Liver (tissue), 9 donors: Measurements from ENCODE around the gene THSD4. TPM values are rescaled to one million over a fixed set of nuclear protein-coding genes. Genes with fewer than 3 reads are reported as not detected.

Experiments used
- DNase-seq: peaks from one replicate; pipeline ENCODE4 v3.0.0-alpha.2; 2017; ENCODE audit warnings: low spot score
- H3K27ac ChIP-seq, 2 donors: one replicate each; pipeline ENCODE4 v1.7.0; 2013; ENCODE audit warnings: inconsistent platforms in 2 of 2, low read length in 2 of 2, control low read depth in 1 of 2, low read depth in 1 of 2, mild to moderate bottlenecking in 1 of 2
- H3K27me3 ChIP-seq, 4 donors: one replicate each; pipeline versions ENCODE4 v1.6.1 to v1.7.0; 2013; ENCODE audit warnings: low read length in 3 of 4, inconsistent platforms in 1 of 4, mild to moderate bottlenecking in 1 of 4, moderate library complexity in 1 of 4; ENCODE audit not compliant: control insufficient read depth in 4 of 4, insufficient read depth in 4 of 4
- H3K36me3 ChIP-seq, 4 donors: one replicate each; pipeline versions ENCODE4 v1.6.1 to v1.7.0; 2013; ENCODE audit warnings: low read length in 3 of 4, mild to moderate bottlenecking in 3 of 4, low read depth in 1 of 4, moderate library complexity in 1 of 4; ENCODE audit not compliant: control insufficient read depth in 4 of 4, insufficient read depth in 3 of 4
- H3K4me1 ChIP-seq, 4 donors: one replicate each; pipeline versions ENCODE4 v1.6.1 to v1.7.0; 2013; ENCODE audit warnings: low read length in 3 of 4, mild to moderate bottlenecking in 3 of 4, moderate library complexity in 1 of 4; ENCODE audit not compliant: control insufficient read depth in 4 of 4, insufficient read depth in 4 of 4
- H3K4me3 ChIP-seq, 3 donors: one replicate each; pipeline versions ENCODE4 v1.6.1 to v1.7.0; 2013; ENCODE audit warnings: low read length in 3 of 3, control low read depth in 1 of 3, low read depth in 1 of 3, mild to moderate bottlenecking in 1 of 3
- H3K9ac ChIP-seq, 2 donors: one replicate each; pipeline ENCODE4 v1.7.0; 2013; ENCODE audit warnings: low read length in 2 of 2, mild to moderate bottlenecking in 2 of 2, moderate library complexity in 2 of 2, control low read depth in 1 of 2, low read depth in 1 of 2
- H3K9me3 ChIP-seq, 4 donors: one replicate each; pipeline versions ENCODE4 v1.6.1 to v1.7.0; 2013; ENCODE audit warnings: low read length in 3 of 4; ENCODE audit not compliant: control insufficient read depth in 4 of 4
- EGR1 ChIP-seq, 2 donors: IDR thresholded peaks; 2 replicates each; pipeline ENCODE4 v1.6.1; 2016 to 2018; ENCODE audit warnings: antibody characterized with exemption in 2 of 2, low read depth in 2 of 2
- FOXA1 ChIP-seq: IDR thresholded peaks from 2 replicates; pipeline ENCODE4 v1.6.1; 2016; ENCODE audit warnings: antibody characterized with exemption
- FOXA2 ChIP-seq: IDR thresholded peaks from 2 replicates; pipeline ENCODE4 v1.6.1; 2016; ENCODE audit warnings: antibody characterized with exemption
- HNF4A ChIP-seq, 2 donors: conservative IDR thresholded peaks; 2 replicates each; pipeline ENCODE4 v1.6.1; 2016; ENCODE audit warnings: antibody characterized with exemption in 2 of 2, mild to moderate bottlenecking in 2 of 2
- HNF4G ChIP-seq: IDR thresholded peaks from 2 replicates; pipeline ENCODE4 v1.6.1; 2016; ENCODE audit warnings: antibody characterized with exemption
- JUND ChIP-seq, 2 donors: IDR thresholded peaks; 2 replicates each; pipeline ENCODE4 v1.6.1; 2016; ENCODE audit warnings: antibody characterized with exemption in 2 of 2
- NR2F2 ChIP-seq: IDR thresholded peaks from 2 replicates; pipeline ENCODE4 v1.6.1; 2016; ENCODE audit warnings: antibody characterized with exemption
- RAD21 ChIP-seq, 2 donors: IDR thresholded peaks; 2 replicates each; pipeline ENCODE4 v1.6.1; 2016; ENCODE audit warnings: antibody characterized with exemption in 2 of 2, mild to moderate bottlenecking in 2 of 2
- REST ChIP-seq: IDR thresholded peaks from 2 replicates; pipeline ENCODE4 v1.6.1; 2016; ENCODE audit warnings: antibody characterized with exemption, mild to moderate bottlenecking
- RXRA ChIP-seq, 2 donors: IDR thresholded peaks; 2 replicates each; pipeline ENCODE4 v1.6.1; 2017 to 2018; ENCODE audit warnings: antibody characterized with exemption in 2 of 2, mild to moderate bottlenecking in 1 of 2
- SP1 ChIP-seq: IDR thresholded peaks from 2 replicates; pipeline ENCODE4 v1.6.1; 2018; ENCODE audit warnings: antibody characterized with exemption, mild to moderate bottlenecking
- TAF1 ChIP-seq: conservative IDR thresholded peaks from 2 replicates; pipeline ENCODE4 v1.6.1; 2016; ENCODE audit warnings: antibody characterized with exemption, mild to moderate bottlenecking
- YY1 ChIP-seq: IDR thresholded peaks from 2 replicates; pipeline ENCODE4 v1.6.1; 2016; ENCODE audit warnings: antibody characterized with exemption, mild to moderate bottlenecking
- WGBS: extraction: QIAGEN DNeasy Blood & Tissue Kit; methylation state at CpG from one replicate; pipeline ENCODE4 v1.1.7; 2013; 5-methylcytosine and 5-hydroxymethylcytosine counted together
- polyA plus RNA-seq, 2 donors: library from polyadenylated mRNA; stranded (reverse) in 1 of 2; unstranded in 1 of 2; fragments of 200-250 nt in 1 of 2; fragments of >200 nt in 1 of 2; fragmentation: Nextera tagmentation in 1 of 2; extraction: Ambion mirVana in 1 of 2; gene quantifications; one replicate each; pipeline versions ENCODE4 v1.2.1 to v1.2.3, GENCODE V29; 2013 to 2015
- total RNA-seq, 2 donors: library from RNA; depleted of rRNA; stranded (reverse); fragments of >200 nt; gene quantifications; one replicate each; pipeline ENCODE4 v1.2.3, GENCODE V29; 2014
- TF ChIP-seq, protein P1 (sequence below): IDR thresholded peaks from 2 replicates; pipeline ENCODE4 v1.6.1; 2016; ENCODE audit warnings: antibody characterized with exemption
- TF ChIP-seq, protein P2 (sequence below): IDR thresholded peaks from 2 replicates; pipeline ENCODE4 v1.6.1; 2016; ENCODE audit warnings: antibody characterized with exemption
- donor health status: healthy.
- donor health status: healthy.
- donor health status: healthy.
- donor health status: healthy.
- donor health status: healthy.

Gene THSD4
- total and polyA plus RNA-seq, 4 donors: 0.23 to 11.5 (median 1.9) TPM

DNA sequence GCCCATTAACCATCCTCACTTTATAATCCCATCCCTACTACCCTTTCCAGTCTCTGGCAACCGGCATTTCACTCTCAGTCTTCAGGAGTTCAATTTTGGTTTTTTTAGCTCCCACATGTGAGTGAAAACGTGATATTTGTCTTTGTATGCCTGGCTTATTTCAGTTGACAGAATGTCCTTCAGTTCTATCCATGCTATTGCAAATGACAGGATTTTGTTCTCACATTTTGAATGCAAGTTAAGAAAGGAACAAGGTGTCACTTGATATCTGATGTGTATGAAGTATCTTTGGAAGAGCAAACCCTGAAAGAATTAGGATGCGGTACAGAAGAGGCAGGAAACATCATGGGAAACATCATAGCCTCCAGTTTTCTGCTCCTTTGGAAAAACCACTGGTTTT is 298.1 kb downstream of the THSD4 start (continued):
- TF ChIP-seq NR2F2: no peak

GRCh38 chr15:71414853-71415252 is 299.6 kb downstream of the THSD4 start:
- Histone ChIP-seq H3K4me3 (no peak overlapping the region), H3K27me3 (no peaks in the 10 kb centered on the region), H3K4me1 (peaks cover 0 to 30% (median 25%) of the 10 kb centered on the region in 4 donors), H3K9ac (no peak overlapping the region), H3K36me3 (no peaks in the 10 kb centered on the region), H3K9me3 (no peaks in the 10 kb centered on the region), H3K27ac (no peak overlapping the region)
- 33% methylated on average over 2 of the region's 2 CpGs for WGBS
- no peak for TF ChIP-seq REST
- TF ChIP-seq, protein P1, sequence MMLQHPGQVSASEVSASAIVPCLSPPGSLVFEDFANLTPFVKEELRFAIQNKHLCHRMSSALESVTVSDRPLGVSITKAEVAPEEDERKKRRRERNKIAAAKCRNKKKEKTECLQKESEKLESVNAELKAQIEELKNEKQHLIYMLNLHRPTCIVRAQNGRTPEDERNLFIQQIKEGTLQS: no peak
- TF ChIP-seq RAD21 (IDR thresholded peaks at IDR 0.05): peak in 1 of 2 donors; percentile 39
- peak; percentile 64 for TF ChIP-seq FOXA1
- TF ChIP-seq EGR1 (IDR thresholded peaks at IDR 0.05; ENCODE audit: low read depth in 2 of 2): no peak
- TF ChIP-seq, protein P2, sequence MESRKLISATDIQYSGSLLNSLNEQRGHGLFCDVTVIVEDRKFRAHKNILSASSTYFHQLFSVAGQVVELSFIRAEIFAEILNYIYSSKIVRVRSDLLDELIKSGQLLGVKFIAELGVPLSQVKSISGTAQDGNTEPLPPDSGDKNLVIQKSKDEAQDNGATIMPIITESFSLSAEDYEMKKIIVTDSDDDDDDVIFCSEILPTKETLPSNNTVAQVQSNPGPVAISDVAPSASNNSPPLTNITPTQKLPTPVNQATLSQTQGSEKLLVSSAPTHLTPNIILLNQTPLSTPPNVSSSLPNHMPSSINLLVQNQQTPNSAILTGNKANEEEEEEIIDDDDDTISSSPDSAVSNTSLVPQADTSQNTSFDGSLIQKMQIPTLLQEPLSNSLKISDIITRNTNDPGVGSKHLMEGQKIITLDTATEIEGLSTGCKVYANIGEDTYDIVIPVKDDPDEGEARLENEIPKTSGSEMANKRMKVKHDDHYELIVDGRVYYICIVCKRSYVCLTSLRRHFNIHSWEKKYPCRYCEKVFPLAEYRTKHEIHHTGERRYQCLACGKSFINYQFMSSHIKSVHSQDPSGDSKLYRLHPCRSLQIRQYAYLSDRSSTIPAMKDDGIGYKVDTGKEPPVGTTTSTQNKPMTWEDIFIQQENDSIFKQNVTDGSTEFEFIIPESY: peak; percentile 49
- TF ChIP-seq SP1: peak; percentile 52
- TF ChIP-seq HNF4G: no peak
- peak; percentile 43 to 57 for TF ChIP-seq RXRA (IDR thresholded peaks at IDR 0.05)
- TF ChIP-seq FOXA2: peak; percentile 83
- TF ChIP-seq JUND (IDR thresholded peaks at IDR 0.05): peak; percentile 30 to 53
- TF ChIP-seq HNF4A (conservative IDR thresholded peaks at IDR 0.05): peak; percentile 73 to 77
- TF ChIP-seq NR2F2: no peak
- TF ChIP-seq YY1: peak; percentile 59
- TF ChIP-seq TAF1: no peak
- DNase-seq: no peak

DNA sequence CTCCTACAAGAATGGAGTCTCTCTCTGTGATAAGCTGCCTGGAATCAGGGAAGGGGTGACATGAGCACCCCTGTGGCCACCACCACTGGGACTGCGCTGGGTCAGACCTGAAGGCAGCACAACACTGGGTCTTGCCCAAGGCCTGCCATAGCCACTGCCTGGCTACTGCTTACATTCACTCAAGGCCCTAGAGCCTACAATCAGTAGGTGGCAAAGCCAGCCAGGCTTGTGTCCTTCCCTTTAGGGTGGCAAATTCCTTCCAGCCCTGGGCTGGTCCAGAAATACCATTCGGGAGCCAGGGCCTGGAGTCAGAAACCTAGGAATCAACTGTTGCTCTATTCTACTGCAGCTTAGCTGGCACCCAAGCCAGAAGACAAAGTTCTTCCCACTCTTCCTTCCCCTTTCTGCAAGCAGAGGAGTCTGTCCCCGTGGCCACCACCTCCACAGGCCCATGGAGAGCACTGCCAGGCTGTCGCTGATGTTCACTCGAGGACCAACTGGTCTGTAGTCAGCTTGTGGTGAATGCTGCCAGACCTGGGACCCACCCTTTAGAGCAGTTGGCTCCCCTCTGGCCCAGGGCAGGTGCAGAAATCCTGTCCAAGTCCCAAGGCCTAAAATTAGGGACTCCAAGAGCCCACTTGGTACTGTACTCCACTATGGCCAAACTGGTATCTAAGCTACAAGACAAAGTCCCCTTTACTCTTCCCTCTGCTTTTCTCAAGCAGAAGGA is 307.4 kb downstream of the THSD4 start:
- no peak for TF ChIP-seq JUND (IDR thresholded peaks at IDR 0.05)
- H3K27me3 ChIP-seq: no peaks in the 10 kb centered on the region
- no peak overlapping the region for H3K27ac ChIP-seq
- H3K36me3 ChIP-seq: no peaks in the 10 kb centered on the region
- no peak for DNase-seq
- H3K4me3 ChIP-seq: no peak overlapping the region
- H3K9ac ChIP-seq: no peak overlapping the region
- H3K4me1 ChIP-seq: peaks cover 0 to 10% (median 0%) of the 10 kb centered on the region in 4 donors
- no peaks in the 10 kb centered on the region for H3K9me3 ChIP-seq
- WGBS: 91% methylated on average over 5 of the region's 5 CpGs
